Stimulated activated naive CD8-positive, alpha-beta T cell treated with anti-CD3 and anti-CD28 coated beads, Interleukin-15, Interleukin-2, amounts not matched to agents 100 U/mL and 50 U/mL, for 24 hours (primary cell): ENCODE measurements around the gene UGT2B7.

Source experiments
- ATAC-seq: fragments of 150-1000 bp; cut with Tn5 transposase; one replicate; pipeline ENCODE4 v1.10.0; 2021
- DNase-seq: peaks from one replicate; pipeline ENCODE4 v3.0.0; 2021

The UGT2B7 gene

GRCh38 chr4:69156913-69157312, 60.6 kb downstream of the UGT2B7 start:
- DNase-seq = no peak
- ATAC-seq = no peak
